Osteoblast (primary cell): Measurements from ENCODE around the gene URGCP. TPM values are rescaled to one million over a fixed set of nuclear protein-coding genes. Genes with fewer than 3 reads are reported as not detected.

Experiments used
- DNase-seq: peaks from one replicate; pipeline ENCODE4 v3.0.0; 2011; ENCODE audit warnings: low spot score, mixed read lengths; ENCODE audit not compliant: insufficient read length; ENCODE audit errors: missing footprints
- H2AFZ ChIP-seq: 2 replicates; pipeline ENCODE4 v1.6.0; 2011; ENCODE audit warnings: mild to moderate bottlenecking, low read length
- H3K27ac ChIP-seq: 2 replicates; pipeline ENCODE4 v1.5.1; 2011; ENCODE audit warnings: mild to moderate bottlenecking, low read depth, low read length, moderate library complexity
- H3K27me3 ChIP-seq: 2 replicates; pipeline ENCODE4 v1.6.0; 2012; ENCODE audit warnings: mild to moderate bottlenecking, control low read depth, inconsistent platforms, low read length, moderate library complexity; ENCODE audit not compliant: insufficient read depth
- H3K36me3 ChIP-seq: 2 replicates; pipeline ENCODE4 v1.5.1; 2011; ENCODE audit warnings: mild to moderate bottlenecking, low read length, control low read depth, moderate library complexity; ENCODE audit not compliant: insufficient read depth
- H3K4me1 ChIP-seq: 2 replicates; pipeline ENCODE4 v1.5.1; 2011; ENCODE audit warnings: mild to moderate bottlenecking, low read length, control low read depth, moderate library complexity; ENCODE audit not compliant: insufficient read depth
- H3K4me2 ChIP-seq: 2 replicates; pipeline ENCODE4 v1.6.0; 2011; ENCODE audit warnings: mild to moderate bottlenecking, low read length; ENCODE audit not compliant: insufficient read depth
- H3K4me3 ChIP-seq: fragments of 200-600 bp; sonication (generic); 3 replicates; pipeline ENCODE4 v1.5.1; 2012; ENCODE audit warnings: mild to moderate bottlenecking, low read length, inconsistent platforms; ENCODE audit not compliant: insufficient read depth
- H3K79me2 ChIP-seq: 2 replicates; pipeline ENCODE4 v1.6.0; 2012; ENCODE audit warnings: mild to moderate bottlenecking, low read length, control low read depth, inconsistent platforms; ENCODE audit not compliant: insufficient read depth
- H3K9me3 ChIP-seq: 2 replicates; pipeline ENCODE4 v1.5.1; 2011; ENCODE audit warnings: low read depth, low read length, control low read depth
- H4K20me1 ChIP-seq: 2 replicates; pipeline ENCODE4 v1.6.0; 2012; ENCODE audit warnings: mild to moderate bottlenecking, low read length, control low read depth; ENCODE audit not compliant: insufficient read depth
- CTCF ChIP-seq: IDR thresholded peaks from 2 replicates; pipeline ENCODE4 v1.5.1; 2011; ENCODE audit warnings: mild to moderate bottlenecking, low read depth, low read length, moderate library complexity; ENCODE audit errors: extremely low read depth
- total RNA-seq: library from RNA; depleted of rRNA; stranded (reverse); fragments of >200 nt; gene quantifications from 2 replicates; pipeline ENCODE4 v1.2.3, GENCODE V29; 2012

Gene URGCP
- total RNA-seq, 1 donor = 30.4 TPM

- H3K4me3 ChIP-seq = no peak overlapping the region
- H3K4me2 ChIP-seq = no peak overlapping the region
- no peaks in the 10 kb centered on the region for H3K9me3 ChIP-seq
- no peak overlapping the region for H3K27ac ChIP-seq
- no peaks in the 10 kb centered on the region for H3K79me2 ChIP-seq
- H3K27me3 ChIP-seq = no peaks in the 10 kb centered on the region
- H4K20me1 ChIP-seq = no peaks in the 10 kb centered on the region
- H3K4me1 ChIP-seq = no peaks in the 10 kb centered on the region
- TF ChIP-seq CTCF = no peak
- no peaks in the 10 kb centered on the region for H3K36me3 ChIP-seq
- no peak overlapping the region for H2AFZ ChIP-seq
- DNase-seq = peak; percentile 77
Measured at GRCh38 chr7:43847496-43847895, 58.9 kb downstream of the URGCP start.

- Histone ChIP-seq H3K4me3 (no peak overlapping the region), H2AFZ (no peak overlapping the region), H4K20me1 (no peaks in the 10 kb centered on the region), H3K4me2 (no peak overlapping the region), H3K9me3 (no peaks in the 10 kb centered on the region), H3K4me1 (no peaks in the 10 kb centered on the region), H3K36me3 (no peaks in the 10 kb centered on the region), H3K79me2 (no peaks in the 10 kb centered on the region), H3K27me3 (no peaks in the 10 kb centered on the region), H3K27ac (no peak overlapping the region)
- DNase-seq = no peak
- TF ChIP-seq CTCF = no peak
Measured at GRCh38 chr7:43844662-43845061, 61.7 kb downstream of the URGCP start.

- peak; percentile 37 for DNase-seq
- H3K4me2 ChIP-seq = no peak overlapping the region
- TF ChIP-seq CTCF = no peak
- H2AFZ ChIP-seq = no peak overlapping the region
- no peak overlapping the region for H3K4me3 ChIP-seq
- H4K20me1 ChIP-seq = no peaks in the 10 kb centered on the region
- no peaks in the 10 kb centered on the region for H3K79me2 ChIP-seq
- H3K36me3 ChIP-seq = no peaks in the 10 kb centered on the region
- no peaks in the 10 kb centered on the region for H3K4me1 ChIP-seq
- no peaks in the 10 kb centered on the region for H3K9me3 ChIP-seq
- H3K27ac ChIP-seq = no peak overlapping the region
- no peaks in the 10 kb centered on the region for H3K27me3 ChIP-seq
Measured at GRCh38 chr7:43844257-43844656, 62.1 kb downstream of the URGCP start.

GRCh38 chr7:43843296-43843695, 63.1 kb downstream of the URGCP start:
- DNase-seq = no peak
- Histone ChIP-seq H4K20me1 (no peaks in the 10 kb centered on the region), H3K36me3 (no peaks in the 10 kb centered on the region), H3K4me1 (no peaks in the 10 kb centered on the region), H3K9me3 (no peaks in the 10 kb centered on the region), H3K79me2 (no peaks in the 10 kb centered on the region), H2AFZ (no peak overlapping the region), H3K27ac (no peak overlapping the region), H3K4me3 (no peak overlapping the region), H3K4me2 (no peak overlapping the region), H3K27me3 (no peaks in the 10 kb centered on the region)
- no peak for TF ChIP-seq CTCF
